Measurements from ENCODE around the gene CACNA2D4. TPM values are rescaled to one million over a fixed set of nuclear protein-coding genes. Genes with fewer than 3 reads are reported as not detected.

Gene CACNA2D4
- total RNA-seq, 1 donor from 2014 or later = 7.0 TPM

DNA sequence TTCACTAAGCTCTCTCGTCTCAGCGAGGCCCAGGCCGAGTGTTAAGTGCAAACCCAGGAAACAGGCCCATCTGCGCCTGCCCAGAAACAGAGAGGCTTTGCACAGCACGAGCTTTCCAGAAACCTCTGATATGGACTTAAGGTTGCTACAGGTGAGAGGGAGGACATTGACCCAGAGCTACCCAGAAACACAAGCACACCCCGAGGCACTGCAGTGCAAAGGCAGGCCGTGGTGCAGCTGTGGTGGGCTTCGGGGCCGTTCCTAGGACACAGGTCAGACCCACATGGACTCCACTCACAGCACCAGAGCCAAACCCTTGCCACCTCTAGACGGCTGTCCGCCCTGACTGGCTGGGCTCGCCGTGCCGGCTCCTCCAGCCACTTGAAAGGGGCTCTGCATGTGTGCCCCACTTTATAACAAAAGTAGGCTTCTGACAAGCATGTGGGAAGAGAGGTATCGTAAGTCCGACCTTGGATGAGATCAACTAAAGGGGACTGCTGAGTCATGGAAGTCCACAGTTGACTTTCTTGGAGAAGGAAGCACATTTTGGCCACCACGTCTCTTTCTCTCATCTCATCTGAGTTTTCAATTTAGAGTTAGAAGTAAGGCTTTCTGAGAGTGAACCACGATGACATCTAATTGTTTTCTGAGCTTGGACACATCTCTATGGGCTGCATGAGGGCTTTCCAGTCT is 38.2 kb downstream of the CACNA2D4 start:
- no peak for ATAC-seq
- TF ChIP-seq, protein P1, sequence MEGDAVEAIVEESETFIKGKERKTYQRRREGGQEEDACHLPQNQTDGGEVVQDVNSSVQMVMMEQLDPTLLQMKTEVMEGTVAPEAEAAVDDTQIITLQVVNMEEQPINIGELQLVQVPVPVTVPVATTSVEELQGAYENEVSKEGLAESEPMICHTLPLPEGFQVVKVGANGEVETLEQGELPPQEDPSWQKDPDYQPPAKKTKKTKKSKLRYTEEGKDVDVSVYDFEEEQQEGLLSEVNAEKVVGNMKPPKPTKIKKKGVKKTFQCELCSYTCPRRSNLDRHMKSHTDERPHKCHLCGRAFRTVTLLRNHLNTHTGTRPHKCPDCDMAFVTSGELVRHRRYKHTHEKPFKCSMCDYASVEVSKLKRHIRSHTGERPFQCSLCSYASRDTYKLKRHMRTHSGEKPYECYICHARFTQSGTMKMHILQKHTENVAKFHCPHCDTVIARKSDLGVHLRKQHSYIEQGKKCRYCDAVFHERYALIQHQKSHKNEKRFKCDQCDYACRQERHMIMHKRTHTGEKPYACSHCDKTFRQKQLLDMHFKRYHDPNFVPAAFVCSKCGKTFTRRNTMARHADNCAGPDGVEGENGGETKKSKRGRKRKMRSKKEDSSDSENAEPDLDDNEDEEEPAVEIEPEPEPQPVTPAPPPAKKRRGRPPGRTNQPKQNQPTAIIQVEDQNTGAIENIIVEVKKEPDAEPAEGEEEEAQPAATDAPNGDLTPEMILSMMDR (IDR thresholded peaks at IDR 0.05) = no peak
- no peak overlapping the region for H3K27ac ChIP-seq
- no peaks in the 10 kb centered on the region for H3K9me3 ChIP-seq
- no peak for DNase-seq
- peaks cover 5% of the 10 kb centered on the region for H3K27me3 ChIP-seq (ENCODE audit: low read depth)
- H3K36me3 ChIP-seq = no peaks in the 10 kb centered on the region
- intact Hi-C loops (cut with DNase I) = no loop called here
- no peak overlapping the region for H3K4me3 ChIP-seq
- no peaks in the 10 kb centered on the region for H3K4me1 ChIP-seq

DNA sequence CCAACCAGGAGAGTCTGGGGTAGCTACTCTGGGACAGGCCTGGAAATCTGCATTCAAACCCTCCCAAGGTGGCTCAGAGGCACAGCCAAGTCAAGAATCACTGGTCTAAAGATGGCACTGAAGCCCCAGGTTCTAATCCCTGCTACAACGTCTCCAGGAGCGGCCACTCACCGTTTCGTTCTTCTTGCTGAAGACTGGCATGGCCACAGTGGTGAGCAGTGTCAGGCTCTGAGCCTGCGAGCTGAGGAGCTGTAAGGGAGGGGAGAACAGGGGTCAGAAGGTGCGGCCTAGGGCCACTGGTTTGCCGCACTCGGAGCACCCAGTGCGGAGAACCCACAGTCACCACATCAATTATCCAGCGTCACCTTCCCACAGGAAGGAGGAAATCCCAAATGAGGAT is 38.8 kb downstream of the CACNA2D4 start:
- intact Hi-C loops (cut with DNase I) = no loop called here
- H3K36me3 ChIP-seq = no peaks in the 10 kb centered on the region

DNA sequence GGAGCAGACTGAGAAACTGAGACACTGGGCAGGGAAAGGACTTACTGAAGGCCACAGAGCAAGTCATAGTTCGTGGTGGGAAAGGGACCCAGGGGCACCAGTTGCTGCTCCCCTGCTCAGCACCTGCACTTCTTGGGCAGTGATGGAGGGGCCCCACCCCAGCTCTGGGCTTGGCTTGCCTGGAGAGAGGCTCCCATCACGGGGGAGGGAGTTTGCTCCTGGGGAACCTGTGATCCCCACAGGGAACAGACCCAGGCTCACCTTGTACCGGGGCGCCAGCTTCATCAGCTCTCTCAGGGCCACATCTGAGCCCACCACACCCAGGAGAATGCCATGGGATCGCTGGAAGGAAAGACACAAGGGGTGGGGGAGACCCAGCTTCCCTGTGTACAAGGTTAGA is 39.8 kb downstream of the CACNA2D4 start:
- H3K27me3 ChIP-seq (ENCODE audit: low read depth) = peaks cover 5% of the 10 kb centered on the region
- DNase-seq (no peak), ATAC-seq (no peak)
- intact Hi-C loops (cut with DNase I) = no loop called here
- no peaks in the 10 kb centered on the region for H3K9me3 ChIP-seq
- no peaks in the 10 kb centered on the region for H3K4me1 ChIP-seq
- TF ChIP-seq, protein P1 (IDR thresholded peaks at IDR 0.05) = no peak
- H3K36me3 ChIP-seq = no peaks in the 10 kb centered on the region
- H3K27ac ChIP-seq = no peak overlapping the region
- no peak overlapping the region for H3K4me3 ChIP-seq

More for the DNA sequence above, 38.8 kb downstream of the CACNA2D4 start:
- H3K27me3 ChIP-seq (ENCODE audit: low read depth) = peaks cover 5% of the 10 kb centered on the region
- no peak overlapping the region for H3K27ac ChIP-seq
- TF ChIP-seq, protein P1 (IDR thresholded peaks at IDR 0.05) = no peak
- no peak overlapping the region for H3K4me3 ChIP-seq
- no peaks in the 10 kb centered on the region for H3K4me1 ChIP-seq
- ATAC-seq = no peak
- DNase-seq = no peak
- no peaks in the 10 kb centered on the region for H3K9me3 ChIP-seq

DNA sequence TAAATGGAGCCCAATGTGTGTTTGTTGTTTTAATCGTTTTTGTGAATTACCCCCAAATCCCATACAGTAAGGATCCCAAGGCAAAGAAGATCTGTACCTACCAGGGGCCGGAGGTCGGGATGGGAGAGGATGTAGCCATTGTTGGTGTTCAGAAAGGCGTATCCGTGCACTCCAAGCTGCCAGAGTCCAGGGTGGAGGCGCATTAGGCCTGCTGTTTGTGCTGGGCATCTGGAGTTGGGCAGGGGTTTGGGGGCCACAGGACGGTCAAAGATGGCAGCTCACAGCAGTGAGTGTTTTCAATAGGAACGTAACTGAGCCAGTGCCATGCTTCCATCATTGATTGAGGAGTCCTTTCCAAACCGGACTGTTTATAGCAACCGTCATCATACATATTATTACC is 40.2 kb downstream of the CACNA2D4 start:
- intact Hi-C loops (cut with DNase I) = no loop called here
- peaks cover 5% of the 10 kb centered on the region for H3K27me3 ChIP-seq (ENCODE audit: low read depth)
- DNase-seq (no peak), ATAC-seq (no peak)
- H3K4me1 ChIP-seq = no peaks in the 10 kb centered on the region
- H3K4me3 ChIP-seq = no peak overlapping the region
- H3K27ac ChIP-seq = no peak overlapping the region
- no peaks in the 10 kb centered on the region for H3K9me3 ChIP-seq
- TF ChIP-seq, protein P1 (IDR thresholded peaks at IDR 0.05) = no peak
- H3K36me3 ChIP-seq = no peaks in the 10 kb centered on the region

DNA sequence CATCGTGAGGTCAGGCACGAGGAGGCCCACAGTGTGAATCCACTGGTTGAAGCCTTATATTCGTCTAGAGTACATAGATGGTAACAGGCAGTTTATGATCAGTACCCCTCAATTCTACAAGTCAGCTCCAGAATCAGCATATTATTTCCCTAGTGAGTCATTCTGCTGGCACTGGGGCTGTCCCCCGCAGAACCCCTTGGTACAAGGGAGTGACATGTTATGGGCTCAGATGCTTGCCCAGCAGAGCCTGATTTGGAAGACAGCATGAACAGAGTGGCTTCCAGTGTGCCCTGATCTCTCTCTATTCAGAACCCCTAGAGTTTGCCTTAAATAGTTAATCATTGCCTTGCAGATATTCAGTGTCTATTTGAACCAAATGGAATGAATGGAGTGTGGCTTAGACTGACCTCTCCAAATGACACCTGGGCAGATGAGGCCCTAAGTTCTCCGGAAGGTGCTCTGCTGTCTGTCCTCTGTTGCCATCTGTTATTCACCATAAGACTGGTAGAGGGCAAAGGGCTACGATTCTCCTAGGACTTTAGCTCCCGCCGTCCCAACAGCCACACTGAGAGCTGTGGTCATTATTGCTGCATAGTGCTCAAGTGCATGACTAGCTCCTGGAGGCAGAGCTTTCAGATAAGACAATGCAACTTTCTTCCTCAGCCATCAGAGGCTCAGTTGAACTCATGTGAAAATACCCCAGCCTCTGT is 41.1 kb downstream of the CACNA2D4 start:
- TF ChIP-seq, protein P1 (IDR thresholded peaks at IDR 0.05) = no peak
- DNase-seq (no peak), ATAC-seq (no peak)
- H3K27ac ChIP-seq = no peak overlapping the region
- H3K4me1 ChIP-seq = no peaks in the 10 kb centered on the region
- no peaks in the 10 kb centered on the region for H3K36me3 ChIP-seq
- H3K9me3 ChIP-seq = no peaks in the 10 kb centered on the region
- no peak overlapping the region for H3K4me3 ChIP-seq
- peaks cover 5% of the 10 kb centered on the region for H3K27me3 ChIP-seq (ENCODE audit: low read depth)
- intact Hi-C loops (cut with DNase I) = no loop called here
